Neural progenitor cell (in vitro differentiated cells): ENCODE results near the gene KCTD13. TPM values are rescaled to one million over a fixed set of nuclear protein-coding genes. Genes with fewer than 3 reads are reported as not detected.

Experiments
- DNase-seq: peaks from one replicate; pipeline ENCODE4 v3.0.0-alpha.2; 2016; ENCODE audit warnings: low spot score
- H2AFZ ChIP-seq: fragments of 200-600 bp; sonication (generic); replicated peaks from 2 replicates; pipeline ENCODE4 v1.6.1; 2016; ENCODE audit warnings: antibody characterized with exemption
- H3F3A ChIP-seq: fragments of 200-600 bp; sonication (generic); 2 replicates; pipeline ENCODE4 v1.6.1; 2016; ENCODE audit warnings: antibody characterized with exemption, low read depth
- H3K27ac ChIP-seq: fragments of 200-600 bp; sonication (generic); 2 replicates; pipeline ENCODE4 v1.5.1; 2016; ENCODE audit warnings: mild to moderate bottlenecking
- H3K27me3 ChIP-seq: fragments of 200-600 bp; sonication (generic); 2 replicates; pipeline ENCODE4 v1.6.1; 2016; ENCODE audit warnings: mild to moderate bottlenecking, moderate library complexity
- H3K36me3 ChIP-seq: fragments of 200-600 bp; sonication (generic); 2 replicates; pipeline ENCODE4 v1.5.1; 2016
- H3K4me1 ChIP-seq: fragments of 200-600 bp; sonication (generic); 2 replicates; pipeline ENCODE4 v1.6.1; 2016; ENCODE audit warnings: mixed run types
- H3K4me2 ChIP-seq: fragments of 200-600 bp; sonication (generic); 2 replicates; pipeline ENCODE4 v1.6.1; 2016
- H3K4me3 ChIP-seq: fragments of 200-600 bp; sonication (generic); 2 replicates; pipeline ENCODE4 v1.5.1; 2016
- H3K79me2 ChIP-seq: fragments of 200-600 bp; sonication (generic); 2 replicates; pipeline ENCODE4 v1.6.1; 2016; ENCODE audit warnings: low read depth
- H3K9ac ChIP-seq: fragments of 200-600 bp; sonication (generic); 2 replicates; pipeline ENCODE4 v1.6.1; 2016
- H3K9me3 ChIP-seq: fragments of 200-600 bp; sonication (generic); 2 replicates; pipeline ENCODE4 v1.5.1; 2016; ENCODE audit warnings: low read depth
- H4K20me1 ChIP-seq: fragments of 200-600 bp; sonication (generic); 2 replicates; pipeline ENCODE4 v1.6.1; 2016; ENCODE audit warnings: low read depth
- H3K27ac Mint-ChIP-seq: 3 replicates; pipeline ENCODE4 v1.8.0; 2021; ENCODE audit warnings: mixed read lengths
- H3K27me3 Mint-ChIP-seq: 2 replicates; pipeline ENCODE4 v1.8.0; 2022; ENCODE audit warnings: low read depth, mild to moderate bottlenecking, inconsistent platforms, moderate library complexity, mixed read lengths; ENCODE audit not compliant: insufficient read depth
- H3K36me3 Mint-ChIP-seq: 3 replicates; pipeline ENCODE4 v1.8.0; 2021; ENCODE audit warnings: mixed read lengths
- H3K4me1 Mint-ChIP-seq: 3 replicates; pipeline ENCODE4 v1.8.0; 2021; ENCODE audit warnings: mixed read lengths
- H3K4me3 Mint-ChIP-seq: 3 replicates; pipeline ENCODE4 v1.8.0; 2021; ENCODE audit warnings: mild to moderate bottlenecking, moderate library complexity, mixed read lengths
- H3K9me3 Mint-ChIP-seq: 3 replicates; pipeline ENCODE4 v1.8.0; 2020; ENCODE audit warnings: mixed read lengths
- EZH2 ChIP-seq: fragments of 200-600 bp; sonication (generic); IDR thresholded peaks from 2 replicates; pipeline ENCODE4 v1.6.1; 2017; ENCODE audit warnings: antibody characterized with exemption, mild to moderate bottlenecking, moderate library complexity
- EZH2phosphoT487 ChIP-seq: fragments of 200-600 bp; sonication (generic); IDR thresholded peaks from 2 replicates; pipeline ENCODE4 v1.6.1; 2017; ENCODE audit warnings: antibody characterized with exemption
- total RNA-seq: library from RNA; depleted of rRNA; stranded (reverse); fragments of >200 nt; gene quantifications from 2 replicates; pipeline ENCODE4 v1.2.3, GENCODE V29; 2015; ENCODE audit warnings: low replicate concordance
- TF ChIP-seq, protein P1 (sequence below): fragments of 200-600 bp; sonication (generic); IDR thresholded peaks from 2 replicates; pipeline ENCODE4 v1.5.1; 2017; ENCODE audit warnings: antibody characterized with exemption, mild to moderate bottlenecking

The KCTD13 gene
- total RNA-seq, 1 donor from 2014 or later, result 3.9 TPM

- peaks cover 14% of the 10 kb centered on the region for H3K4me1 Mint-ChIP-seq
- H3K36me3 Mint-ChIP-seq, result no peaks in the 10 kb centered on the region
- no peak within 1 kb of the TSS for H3K27ac ChIP-seq
- peaks cover 12% of the 10 kb centered on the region for H3K27me3 ChIP-seq
- no peak within 1 kb of the TSS for H3K27ac Mint-ChIP-seq
- TF ChIP-seq EZH2phosphoT487 (no peak), EZH2 (no peak)
- TF ChIP-seq, protein P1, sequence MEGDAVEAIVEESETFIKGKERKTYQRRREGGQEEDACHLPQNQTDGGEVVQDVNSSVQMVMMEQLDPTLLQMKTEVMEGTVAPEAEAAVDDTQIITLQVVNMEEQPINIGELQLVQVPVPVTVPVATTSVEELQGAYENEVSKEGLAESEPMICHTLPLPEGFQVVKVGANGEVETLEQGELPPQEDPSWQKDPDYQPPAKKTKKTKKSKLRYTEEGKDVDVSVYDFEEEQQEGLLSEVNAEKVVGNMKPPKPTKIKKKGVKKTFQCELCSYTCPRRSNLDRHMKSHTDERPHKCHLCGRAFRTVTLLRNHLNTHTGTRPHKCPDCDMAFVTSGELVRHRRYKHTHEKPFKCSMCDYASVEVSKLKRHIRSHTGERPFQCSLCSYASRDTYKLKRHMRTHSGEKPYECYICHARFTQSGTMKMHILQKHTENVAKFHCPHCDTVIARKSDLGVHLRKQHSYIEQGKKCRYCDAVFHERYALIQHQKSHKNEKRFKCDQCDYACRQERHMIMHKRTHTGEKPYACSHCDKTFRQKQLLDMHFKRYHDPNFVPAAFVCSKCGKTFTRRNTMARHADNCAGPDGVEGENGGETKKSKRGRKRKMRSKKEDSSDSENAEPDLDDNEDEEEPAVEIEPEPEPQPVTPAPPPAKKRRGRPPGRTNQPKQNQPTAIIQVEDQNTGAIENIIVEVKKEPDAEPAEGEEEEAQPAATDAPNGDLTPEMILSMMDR, result no peak
- H3K36me3 ChIP-seq, result no peaks in the 10 kb centered on the region
- peaks cover 10% of the 10 kb centered on the region for H3K4me1 ChIP-seq
- H3K79me2 ChIP-seq, result no peaks in the 10 kb centered on the region
- H3K4me3 ChIP-seq, result peak within 1 kb of the TSS; percentile 64
- H3K9ac ChIP-seq, result no peak within 1 kb of the TSS
- DNase-seq, result peak; percentile 92
- peak within 1 kb of the TSS; percentile 88 for H3K4me2 ChIP-seq
- no peaks in the 10 kb centered on the region for H3K9me3 ChIP-seq
- H3K4me3 Mint-ChIP-seq, result peak within 1 kb of the TSS; percentile 84
- no peaks in the 10 kb centered on the region for H3K9me3 Mint-ChIP-seq
- peaks cover 17% of the 10 kb centered on the region for H4K20me1 ChIP-seq
- H3K27me3 Mint-ChIP-seq, result peaks cover 23% of the 10 kb centered on the region
- H3F3A ChIP-seq, result peaks cover 13% of the 10 kb centered on the region
- peak within 1 kb of the TSS; percentile 75 for H2AFZ ChIP-seq
Measured at GRCh38 chr16:29900102-29900887, 25.7 kb downstream of the KCTD13 start, which contains the start of gene ASPHD1. Gene ASPHD1 (plus strand): TSS chr16:29900488. CDS start chr16:29900972, 484 bp downstream.

- Histone ChIP-seq H3K27me3 (peaks cover 12% of the 10 kb centered on the region), H3K36me3 (no peaks in the 10 kb centered on the region), H3K4me3 (peak within 1 kb of the TSS; percentile 64), H3F3A (peaks cover 13% of the 10 kb centered on the region), H3K4me1 (peaks cover 10% of the 10 kb centered on the region), H4K20me1 (peaks cover 17% of the 10 kb centered on the region), H3K4me2 (peak within 1 kb of the TSS; percentile 88), H3K9me3 (no peaks in the 10 kb centered on the region), H3K27ac (no peak within 1 kb of the TSS), H3K79me2 (no peaks in the 10 kb centered on the region), H2AFZ (peak within 1 kb of the TSS; percentile 75), H3K9ac (no peak within 1 kb of the TSS)
- Mint-ChIP-seq H3K9me3 (no peaks in the 10 kb centered on the region), H3K4me3 (peak within 1 kb of the TSS; percentile 84), H3K36me3 (no peaks in the 10 kb centered on the region), H3K27me3 (peaks cover 25% of the 10 kb centered on the region), H3K4me1 (peaks cover 14% of the 10 kb centered on the region), H3K27ac (no peak within 1 kb of the TSS)
- DNase-seq, result peak; percentile 92
- TF ChIP-seq EZH2, result no peak
- TF ChIP-seq, protein P1, result peak; percentile 34
- TF ChIP-seq EZH2phosphoT487, result no peak
Measured at GRCh38 chr16:29899516-29900101, 26.4 kb downstream of the KCTD13 start, which contains the start of gene SEZ6L2. Gene SEZ6L2 (minus strand): TSS chr16:29899550. CDS start chr16:29899019, 531 bp downstream.

DNA sequence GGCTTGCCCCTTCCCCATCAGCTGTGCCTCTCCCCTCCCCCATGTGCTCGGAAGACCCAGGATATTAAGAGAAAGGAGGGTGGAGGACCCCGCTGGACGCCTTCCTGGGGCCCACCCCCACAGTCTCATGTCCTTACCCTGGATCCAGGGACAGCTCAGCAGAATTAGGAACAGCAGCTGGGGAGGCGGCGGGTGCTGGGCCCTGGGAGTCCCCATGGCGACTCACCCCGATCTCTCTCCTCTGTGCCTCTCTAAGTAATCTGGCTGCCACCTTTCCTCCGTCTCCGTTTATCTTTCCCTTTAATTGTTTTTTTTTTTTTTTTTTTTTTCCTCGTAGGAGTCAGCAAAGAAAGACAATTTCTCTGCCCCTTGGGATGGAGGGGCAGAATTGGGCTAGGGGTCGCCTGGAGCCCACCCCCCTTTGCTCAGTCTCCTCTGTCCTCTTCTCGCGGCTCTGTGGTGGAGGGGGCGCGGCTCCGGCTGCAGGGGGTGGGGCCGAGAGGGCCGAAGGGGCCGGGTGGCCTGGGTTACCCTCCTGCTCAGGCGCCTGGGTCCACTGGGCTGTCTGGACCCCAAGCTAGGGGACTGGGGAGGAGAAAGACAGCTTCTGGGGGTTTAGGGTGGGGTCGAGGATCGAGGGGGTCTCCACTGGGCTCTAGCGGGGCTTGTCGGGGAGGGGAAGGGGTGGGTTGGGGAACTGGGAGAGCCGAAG lies 27.1 kb downstream of the KCTD13 start:
- peak overlapping the region; percentile 77 for H3K4me3 Mint-ChIP-seq
- no peak overlapping the region for H3K27ac ChIP-seq
- no peaks in the 10 kb centered on the region for H3K36me3 ChIP-seq
- H3K27ac Mint-ChIP-seq, result no peak overlapping the region
- H3K27me3 ChIP-seq, result peaks cover 12% of the 10 kb centered on the region
- peak; percentile 80 for DNase-seq
- TF ChIP-seq EZH2, result no peak
- TF ChIP-seq, protein P1, result no peak
- no peak for TF ChIP-seq EZH2phosphoT487
- peak overlapping the region; percentile 88 for H3K4me2 ChIP-seq
- peaks cover 28% of the 10 kb centered on the region for H3K27me3 Mint-ChIP-seq
- peaks cover 14% of the 10 kb centered on the region for H3K4me1 Mint-ChIP-seq
- peak overlapping the region; percentile 52 for H2AFZ ChIP-seq
- peak overlapping the region; percentile 64 for H3K4me3 ChIP-seq
- H3K9me3 Mint-ChIP-seq, result no peaks in the 10 kb centered on the region
- no peaks in the 10 kb centered on the region for H3K9me3 ChIP-seq
- H3K36me3 Mint-ChIP-seq, result no peaks in the 10 kb centered on the region
- no peak overlapping the region for H3K9ac ChIP-seq
- peaks cover 10% of the 10 kb centered on the region for H3K4me1 ChIP-seq
- peaks cover 13% of the 10 kb centered on the region for H3F3A ChIP-seq
- H3K79me2 ChIP-seq, result no peaks in the 10 kb centered on the region
- H4K20me1 ChIP-seq, result peaks cover 17% of the 10 kb centered on the region
